Measurements from ENCODE around the gene OR5K1. TPM values are rescaled to one million over a fixed set of nuclear protein-coding genes. Genes with fewer than 3 reads are reported as not detected.

Gene OR5K1
- total and polyA plus RNA-seq, 2 donors (not counting 1 experiment from before 2014, with no cell fraction given) = not detected

DNA sequence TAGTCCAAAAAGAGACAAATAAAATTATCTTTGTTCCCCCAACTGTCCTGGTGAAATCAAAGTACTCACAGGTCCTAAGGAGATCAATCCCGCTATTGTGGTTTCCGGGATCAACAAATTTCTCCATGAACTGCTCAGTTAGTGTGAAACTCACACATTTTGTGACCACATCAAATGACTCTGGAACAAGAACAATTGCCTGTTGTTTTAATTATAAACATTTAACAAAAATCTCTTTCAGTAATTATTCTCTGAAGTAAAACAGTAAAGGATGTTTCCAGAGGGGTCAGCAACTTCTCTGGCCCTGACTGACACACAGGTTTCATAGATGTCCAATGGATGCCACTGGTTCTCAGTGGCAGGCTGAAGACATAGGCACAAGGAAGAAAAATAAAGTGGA, 55.8 kb downstream of the OR5K1 start:
- H3K4me1 Mint-ChIP-seq = peaks cover 37% of the 10 kb centered on the region
- TF ChIP-seq CTCF (IDR thresholded peaks at IDR 0.05) = no peak
- peaks cover 13 to 27% of the 10 kb centered on the region in 2 experiments for H3K36me3 ChIP-seq (replicated peaks in 1 of 2; ENCODE audit: control extremely low read depth in 1 of 2, control insufficient read depth in 1 of 2, extremely low read depth in 1 of 2, insufficient read depth in 2 of 2, low read length in 1 of 2)
- POLR2A ChIA-PET = no interaction called here
- no peak overlapping the region for H3K27ac ChIP-seq (ENCODE audit: low read length in 2 of 2)
- no peak overlapping the region for H3K4me3 ChIP-seq (ENCODE audit: control extremely low read depth in 1 of 5, extremely low read depth in 1 of 5, insufficient read depth in 1 of 5, low read depth in 2 of 5, low read length in 4 of 5)
- DNase-seq = no peak
- no peaks in the 10 kb centered on the region for H4K20me1 ChIP-seq (ENCODE audit: control insufficient read depth, insufficient read depth, low read length, poor library complexity, severe bottlenecking)
- CTCF ChIA-PET = no interaction called here
- no peak overlapping the region for H3K9ac ChIP-seq (ENCODE audit: low read length)
- intact Hi-C loops (cut with micrococcal nuclease) = no loop called here
- H3K9me3 ChIP-seq (ENCODE audit: control extremely low read depth in 1 of 3, control insufficient read depth in 2 of 3, insufficient read depth in 1 of 3, low read length in 2 of 3) = no peaks in the 10 kb centered on the region
- peaks cover 25% of the 10 kb centered on the region for H3K79me2 ChIP-seq (ENCODE audit: control insufficient read depth, insufficient read depth, low read length)
- H3K27me3 Mint-ChIP-seq = no peaks in the 10 kb centered on the region
- H3K4me2 ChIP-seq (replicated peaks; ENCODE audit: low read depth, low read length, poor library complexity, severe bottlenecking) = no peak overlapping the region
- H3K27me3 ChIP-seq (replicated peaks in 1 of 4; ENCODE audit: control extremely low read depth in 1 of 4, control insufficient read depth in 3 of 4, insufficient read depth in 4 of 4, low read length in 3 of 4) = no peaks in the 10 kb centered on the region
- no peak overlapping the region for H2AFZ ChIP-seq (ENCODE audit: insufficient read depth, low read depth, low read length, poor library complexity, severe bottlenecking)
- H3K9me3 Mint-ChIP-seq (ENCODE audit: insufficient read depth) = no peaks in the 10 kb centered on the region
- ATAC-seq (ENCODE audit: low read depth) = no peak
- 100% methylated on average over 2 of the region's 2 CpGs for WGBS (ENCODE audit: insufficient coverage)
- H3K4me1 ChIP-seq (ENCODE audit: control insufficient read depth in 2 of 2, insufficient read depth in 2 of 2, low read length in 2 of 2) = peaks cover 13 to 15% of the 10 kb centered on the region in 2 donors
- H3K4me3 Mint-ChIP-seq = no peak overlapping the region
- no peak overlapping the region for H3K27ac Mint-ChIP-seq

GRCh38 chr3:98519351-98519750, 56.4 kb downstream of the OR5K1 start:
- POLR2A ChIA-PET = no interaction called here
- DNase-seq (no peak), ATAC-seq (ENCODE audit: low read depth) (no peak)
- no peaks in the 10 kb centered on the region for H3K9me3 ChIP-seq (ENCODE audit: control extremely low read depth in 1 of 3, control insufficient read depth in 2 of 3, insufficient read depth in 1 of 3, low read length in 2 of 3)
- WGBS (ENCODE audit: insufficient coverage) = 100% methylated on average over 1 of the region's 1 CpG
- no peak overlapping the region for H2AFZ ChIP-seq (ENCODE audit: insufficient read depth, low read depth, low read length, poor library complexity, severe bottlenecking)
- no peak overlapping the region for H3K27ac ChIP-seq (ENCODE audit: low read length in 2 of 2)
- H3K27me3 ChIP-seq (replicated peaks in 1 of 4; ENCODE audit: control extremely low read depth in 1 of 4, control insufficient read depth in 3 of 4, insufficient read depth in 4 of 4, low read length in 3 of 4) = no peaks in the 10 kb centered on the region
- no peaks in the 10 kb centered on the region for H4K20me1 ChIP-seq (ENCODE audit: control insufficient read depth, insufficient read depth, low read length, poor library complexity, severe bottlenecking)
- H3K9me3 Mint-ChIP-seq (ENCODE audit: insufficient read depth) = no peaks in the 10 kb centered on the region
- H3K27ac Mint-ChIP-seq = no peak overlapping the region
- peaks cover 25% of the 10 kb centered on the region for H3K79me2 ChIP-seq (ENCODE audit: control insufficient read depth, insufficient read depth, low read length)
- H3K9ac ChIP-seq (ENCODE audit: low read length) = no peak overlapping the region
- H3K4me3 Mint-ChIP-seq = no peak overlapping the region
- CTCF ChIA-PET = no interaction called here
- H3K4me1 Mint-ChIP-seq = peaks cover 37% of the 10 kb centered on the region
- TF ChIP-seq EZH2 (IDR thresholded peaks at IDR 0.05; ENCODE audit: borderline replicate concordance, insufficient read depth, low read depth, low read length, poor library complexity, severe bottlenecking) = no peak
- TF ChIP-seq CTCF (IDR thresholded peaks at IDR 0.05) = no peak
- H3K4me3 ChIP-seq (ENCODE audit: control extremely low read depth in 1 of 5, extremely low read depth in 1 of 5, insufficient read depth in 1 of 5, low read depth in 2 of 5, low read length in 4 of 5) = no peak overlapping the region
- peaks cover 13 to 15% of the 10 kb centered on the region in 2 donors for H3K4me1 ChIP-seq (ENCODE audit: control insufficient read depth in 2 of 2, insufficient read depth in 2 of 2, low read length in 2 of 2)
- H3K27me3 Mint-ChIP-seq = no peaks in the 10 kb centered on the region
- H3K4me2 ChIP-seq (replicated peaks; ENCODE audit: low read depth, low read length, poor library complexity, severe bottlenecking) = no peak overlapping the region
- intact Hi-C loops (cut with micrococcal nuclease) = no loop called here
- peaks cover 12 to 27% of the 10 kb centered on the region in 2 experiments for H3K36me3 ChIP-seq (replicated peaks in 1 of 2; ENCODE audit: control extremely low read depth in 1 of 2, control insufficient read depth in 1 of 2, extremely low read depth in 1 of 2, insufficient read depth in 2 of 2, low read length in 1 of 2)

Measured in B cell (primary cell).